Suprapubic skin (tissue), 3 donors: ENCODE data around the gene C2CD4C.

Source experiments
- CTCF ChIP-seq, 2 donors: fragments of 200-600 bp in 1 of 2; fragments of 450-650 bp in 1 of 2; sonication (generic) in 1 of 2; IDR thresholded peaks; one replicate each; pipeline ENCODE4 v1.5.1; 2016 to 2019; ENCODE audit warnings: antibody characterized with exemption in 2 of 2, mild to moderate bottlenecking in 1 of 2, moderate library complexity in 1 of 2
- POLR2A ChIP-seq, 2 donors: fragments of 450-650 bp; IDR thresholded peaks; one replicate each; pipeline ENCODE4 v1.6.1; 2017; ENCODE audit warnings: antibody characterized with exemption in 2 of 2, mild to moderate bottlenecking in 2 of 2, moderate library complexity in 2 of 2

GRCh38 chr19:366205-366783 lies 42.7 kb downstream of the C2CD4C start:
- TF ChIP-seq CTCF (IDR thresholded peaks at IDR 0.05) (no peak), POLR2A (IDR thresholded peaks at IDR 0.05) (no peak)
